Cortex of kidney (tissue), 1 donor: ENCODE results near the gene RPP25.
"Not testable (repeated sequence)": the region's sequence is repeated elsewhere in the genome, so short reads cannot be mapped to it uniquely, and the experiment has no call there.

Experiments used
- DNase-seq: peaks from one replicate; lab custom pipeline; 2025; lab: John Stamatoyannopoulos, UW

The RPP25 gene

GRCh38 chr15:74917676-74918075, 38.9 kb downstream of the RPP25 start:
- DNase-seq = no peak

GRCh38 chr15:74913799-74914198, 42.8 kb downstream of the RPP25 start:
- DNase-seq = not testable (repeated sequence)

- DNase-seq = no peak
Measured at GRCh38 chr15:74913041-74913440, 43.5 kb downstream of the RPP25 start.

GRCh38 chr15:74908635-74909034, 47.9 kb downstream of the RPP25 start:
- DNase-seq = no peak

GRCh38 chr15:74907163-74907870, 49.3 kb downstream of the RPP25 start:
- no peak for DNase-seq

- peak; percentile 16 for DNase-seq
Measured at GRCh38 chr15:74906450-74907162, 50.0 kb downstream of the RPP25 start, which contains the start of gene FAM219B. Gene FAM219B, minus strand, starts transcription at chr15:74906851. Its CDS starts 51 bp downstream, at chr15:74906800.

GRCh38 chr15:74906067-74906449, 50.5 kb downstream of the RPP25 start:
- no peak for DNase-seq
